ENCODE data around the gene MKRN2OS. TPM values are rescaled to one million over a fixed set of nuclear protein-coding genes. Genes with fewer than 3 reads are reported as not detected.
"Not testable (repeated sequence)": the region's sequence is repeated elsewhere in the genome, so short reads cannot be mapped to it uniquely, and the experiment has no call there.

The MKRN2OS gene
- total RNA-seq, 2 donors from 2014 or later = not detected

DNA sequence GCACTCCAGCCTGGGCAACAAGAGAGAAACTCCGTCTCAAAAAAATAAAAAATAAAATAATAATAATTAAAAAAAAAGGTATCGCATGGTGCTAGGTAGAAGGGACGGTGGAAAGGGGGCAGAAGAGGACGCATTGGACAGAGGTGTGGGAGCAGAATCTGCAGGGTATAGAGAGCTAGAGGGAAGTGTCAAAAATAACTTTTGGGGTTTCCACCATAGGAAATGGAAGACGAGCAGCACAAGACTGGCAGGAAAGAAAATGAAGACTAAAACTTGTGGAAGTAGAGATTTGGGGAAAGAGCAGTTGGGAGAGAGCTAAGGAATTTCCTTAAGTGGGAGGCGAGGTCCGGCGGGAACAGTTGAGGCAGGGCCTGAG lies 11.0 kb upstream of the MKRN2OS start:
- Histone ChIP-seq H3K27me3 (replicated peaks; ENCODE audit: insufficient read depth) (no peaks in the 10 kb centered on the region), H3K4me1 (ENCODE audit: control insufficient read depth in 1 of 2, low read depth in 2 of 2) (peaks cover 24 to 43% of the 10 kb centered on the region in 2 donors)

DNA sequence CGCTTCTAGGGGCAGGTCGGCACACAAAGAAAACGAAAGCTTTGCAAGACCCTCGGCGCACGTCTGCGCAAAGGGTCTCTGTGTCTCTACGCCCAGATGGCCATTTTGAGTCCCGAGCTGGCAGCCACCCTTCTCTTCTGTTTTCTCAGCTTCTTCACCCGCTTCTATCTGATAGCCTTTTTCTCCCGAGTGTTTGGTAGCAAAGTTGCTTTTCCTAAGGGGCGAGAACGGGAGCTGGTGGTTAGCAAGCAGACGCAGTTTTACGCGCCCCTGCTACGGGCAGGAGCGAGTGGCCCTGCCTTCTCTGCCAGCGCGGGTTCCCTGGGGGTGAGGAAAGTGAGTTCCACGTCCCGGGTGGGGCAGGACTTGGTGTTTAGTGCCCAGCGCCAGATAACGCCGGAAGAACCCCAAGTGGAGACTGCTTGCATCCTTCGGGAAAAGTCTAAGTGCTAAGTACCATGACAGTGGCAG lies 8.7 kb upstream of the MKRN2OS start:
- Histone ChIP-seq H3K36me3 (no peaks in the 10 kb centered on the region), H3K27ac (no peak overlapping the region), H3K4me1 (ENCODE audit: control insufficient read depth in 1 of 2, low read depth in 2 of 2) (peaks cover 21 to 22% of the 10 kb centered on the region in 2 donors), H3K9me3 (no peaks in the 10 kb centered on the region), H3K27me3 (replicated peaks; ENCODE audit: insufficient read depth) (no peaks in the 10 kb centered on the region), H3K4me3 (peak overlapping the region; percentile 70)
- ATAC-seq (ENCODE audit: insufficient number of reproducible peaks, low FRiP score, low read depth) = no peak
- no peak for DNase-seq (ENCODE audit: low spot score)
- TF ChIP-seq, protein P1, sequence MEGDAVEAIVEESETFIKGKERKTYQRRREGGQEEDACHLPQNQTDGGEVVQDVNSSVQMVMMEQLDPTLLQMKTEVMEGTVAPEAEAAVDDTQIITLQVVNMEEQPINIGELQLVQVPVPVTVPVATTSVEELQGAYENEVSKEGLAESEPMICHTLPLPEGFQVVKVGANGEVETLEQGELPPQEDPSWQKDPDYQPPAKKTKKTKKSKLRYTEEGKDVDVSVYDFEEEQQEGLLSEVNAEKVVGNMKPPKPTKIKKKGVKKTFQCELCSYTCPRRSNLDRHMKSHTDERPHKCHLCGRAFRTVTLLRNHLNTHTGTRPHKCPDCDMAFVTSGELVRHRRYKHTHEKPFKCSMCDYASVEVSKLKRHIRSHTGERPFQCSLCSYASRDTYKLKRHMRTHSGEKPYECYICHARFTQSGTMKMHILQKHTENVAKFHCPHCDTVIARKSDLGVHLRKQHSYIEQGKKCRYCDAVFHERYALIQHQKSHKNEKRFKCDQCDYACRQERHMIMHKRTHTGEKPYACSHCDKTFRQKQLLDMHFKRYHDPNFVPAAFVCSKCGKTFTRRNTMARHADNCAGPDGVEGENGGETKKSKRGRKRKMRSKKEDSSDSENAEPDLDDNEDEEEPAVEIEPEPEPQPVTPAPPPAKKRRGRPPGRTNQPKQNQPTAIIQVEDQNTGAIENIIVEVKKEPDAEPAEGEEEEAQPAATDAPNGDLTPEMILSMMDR (IDR thresholded peaks at IDR 0.05) = no peak

More for the DNA sequence above, 11.0 kb upstream of the MKRN2OS start:
- Histone ChIP-seq H3K27ac (peak overlapping the region; percentile 91 to 94), H3K36me3 (no peaks in the 10 kb centered on the region), H3K4me3 (peak overlapping the region; percentile 95), H3K9me3 (no peaks in the 10 kb centered on the region)
- ATAC-seq (ENCODE audit: insufficient number of reproducible peaks, low FRiP score, low read depth) (peak; percentile 34), DNase-seq (ENCODE audit: low spot score) (no peak)
- TF ChIP-seq, protein P1 (IDR thresholded peaks at IDR 0.05) = no peak

DNA sequence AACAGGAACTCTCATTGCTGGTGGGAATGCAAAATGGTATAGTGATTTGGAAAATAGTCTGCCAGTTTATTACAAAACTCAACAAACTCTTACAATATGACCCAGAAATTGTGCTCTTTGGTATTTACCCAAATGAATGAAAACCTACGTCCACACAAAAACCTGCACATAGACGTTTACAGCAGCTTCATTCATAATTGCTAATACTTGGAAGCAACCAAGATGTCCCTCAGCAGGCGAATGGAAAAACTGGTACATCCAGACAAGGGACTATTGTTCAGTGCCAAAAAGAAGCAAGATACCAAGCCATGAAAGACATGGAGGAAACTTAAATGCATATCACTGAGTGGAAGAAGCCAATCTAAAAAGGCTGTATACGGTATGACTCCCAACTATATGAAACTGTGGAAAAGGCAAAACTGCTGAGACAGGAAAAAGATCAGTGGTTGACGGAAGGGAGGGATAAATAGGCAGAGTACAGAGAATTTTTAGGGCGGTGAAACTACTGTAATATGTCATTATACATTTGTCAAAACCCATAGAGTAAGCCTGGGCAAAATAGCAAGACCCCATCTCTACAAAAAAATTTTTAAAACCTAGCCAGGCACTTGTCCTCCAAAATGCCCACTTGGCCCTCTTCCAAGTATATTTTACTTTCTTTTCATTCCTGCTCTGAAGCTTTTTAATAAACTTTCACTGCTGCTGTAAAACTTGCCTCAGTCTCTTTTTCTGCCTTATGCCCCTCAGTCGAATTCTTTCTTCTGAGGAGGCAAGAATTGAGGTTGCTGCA lies 4.9 kb upstream of the MKRN2OS start:
- no peak for DNase-seq (ENCODE audit: low spot score)
- ATAC-seq (ENCODE audit: insufficient number of reproducible peaks, low FRiP score, low read depth) = no peak
- TF ChIP-seq, protein P1 (IDR thresholded peaks at IDR 0.05) = no peak
- Histone ChIP-seq H3K36me3 (no peaks in the 10 kb centered on the region), H3K4me1 (ENCODE audit: control insufficient read depth in 1 of 2, low read depth in 2 of 2) (peaks cover 0 to 4% of the 10 kb centered on the region in 2 donors), H3K9me3 (no peaks in the 10 kb centered on the region), H3K27me3 (replicated peaks; ENCODE audit: insufficient read depth) (no peaks in the 10 kb centered on the region), H3K27ac (no peak overlapping the region), H3K4me3 (no peak overlapping the region)

DNA sequence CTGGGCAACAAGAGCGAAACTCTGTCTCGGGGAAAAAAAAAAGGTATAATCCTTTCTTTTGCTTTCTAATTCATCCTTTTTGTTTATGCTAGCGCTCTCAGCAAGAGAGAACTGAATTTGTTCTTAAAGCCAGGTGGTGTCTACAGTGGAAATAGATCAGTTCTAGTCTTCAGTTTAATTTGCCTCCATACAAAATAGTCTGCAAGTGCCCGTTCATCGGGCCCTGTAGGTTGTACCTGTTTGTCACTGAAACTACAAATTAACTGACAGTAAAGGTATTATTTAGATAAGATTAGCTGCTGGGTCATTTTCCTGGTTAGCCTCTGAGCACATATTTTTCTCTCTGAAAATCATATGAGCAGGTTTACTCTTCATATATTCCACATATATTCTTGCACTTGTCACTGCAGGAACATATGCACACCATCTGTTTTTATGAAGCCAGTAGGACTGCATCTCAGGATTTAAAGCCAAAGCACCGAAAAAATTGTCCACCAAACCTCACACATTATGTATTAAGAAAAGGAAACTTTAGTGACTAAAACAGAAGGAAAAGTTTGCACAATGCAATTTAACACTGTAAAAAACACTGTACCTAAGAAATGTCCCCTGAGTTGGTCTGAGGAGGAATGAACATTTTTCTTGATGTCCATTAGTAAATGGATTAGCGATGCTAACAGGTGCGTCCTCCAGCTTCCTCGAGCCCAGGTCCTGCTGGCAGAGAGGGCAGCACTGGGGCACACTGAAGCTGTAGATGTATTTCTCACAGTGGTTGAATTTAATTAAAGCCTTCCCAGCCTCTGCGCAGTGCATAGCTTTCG lies 437 bp downstream of the MKRN2OS start:
- Histone ChIP-seq H3K9me3 (no peaks in the 10 kb centered on the region), H3K36me3 (no peaks in the 10 kb centered on the region), H3K27ac (no peak overlapping the region), H3K4me3 (no peak overlapping the region), H3K27me3 (replicated peaks; ENCODE audit: insufficient read depth) (no peaks in the 10 kb centered on the region), H3K4me1 (ENCODE audit: control insufficient read depth in 1 of 2, low read depth in 2 of 2) (no peaks in the 10 kb centered on the region)
- ATAC-seq (ENCODE audit: insufficient number of reproducible peaks, low FRiP score, low read depth) = no peak
- DNase-seq (ENCODE audit: low spot score) = no peak
- TF ChIP-seq, protein P1 (IDR thresholded peaks at IDR 0.05) = no peak

DNA sequence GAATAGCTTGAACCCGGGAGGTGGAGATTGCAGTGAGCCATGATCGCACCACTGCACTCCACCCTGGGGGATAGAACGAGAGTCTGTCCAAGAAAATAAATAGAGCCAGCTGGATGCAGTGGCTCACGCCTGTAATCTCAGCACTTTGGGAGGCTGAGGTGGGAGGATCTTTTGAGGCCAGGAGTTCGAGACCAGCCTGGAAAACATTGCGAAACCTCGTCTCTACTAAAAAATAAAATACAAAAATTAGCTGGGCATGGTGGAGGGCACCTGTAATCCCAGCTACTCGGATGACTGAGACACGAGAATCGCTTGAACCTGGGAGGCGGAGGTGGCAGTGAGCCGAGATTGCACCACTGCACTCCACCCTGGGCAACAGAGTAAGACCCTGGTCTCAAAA lies 1.8 kb downstream of the MKRN2OS start:
- not testable (repeated sequence) for ATAC-seq (ENCODE audit: insufficient number of reproducible peaks, low FRiP score, low read depth); H3K27me3 ChIP-seq (replicated peaks; ENCODE audit: insufficient read depth); H3K36me3 ChIP-seq; H3K4me1 ChIP-seq (ENCODE audit: control insufficient read depth in 1 of 2, low read depth in 2 of 2); H3K27ac ChIP-seq; H3K4me3 ChIP-seq; DNase-seq (ENCODE audit: low spot score); H3K9me3 ChIP-seq
